ENCODE measurements around the gene GSTT4. TPM values are rescaled to one million over a fixed set of nuclear protein-coding genes. Genes with fewer than 3 reads are reported as not detected.
A peak's percentile ranks its signal among the peaks of the same experiment; 100 is the strongest.
"Not testable (repeated sequence)": the region's sequence is repeated elsewhere in the genome, so short reads cannot be mapped to it uniquely, and the experiment has no call there.

The GSTT4 gene
- total RNA-seq, 1 experiment from 2014 or later, result not detected

- H3F3A ChIP-seq (ENCODE audit: insufficient read depth, low read depth); H3K27ac ChIP-seq; CTCF ChIA-PET; DNase-seq; H3K4me2 ChIP-seq; BruUV-seq (replicated peaks); H4K20me1 ChIP-seq (ENCODE audit: insufficient read depth); H3K4me1 ChIP-seq (replicated peaks; ENCODE audit: insufficient read depth); H3K27me3 ChIP-seq (ENCODE audit: insufficient read depth, low read depth); POLR2A ChIA-PET (ENCODE audit: unreplicated experiment); H2AFZ ChIP-seq; intact Hi-C loops (cut with micrococcal nuclease; ENCODE audit: unreplicated experiment); H3K36me3 ChIP-seq (ENCODE audit: low read depth); H3K9me3 ChIP-seq (ENCODE audit: insufficient read depth, low read depth); H3K79me2 ChIP-seq (ENCODE audit: low read depth); H3K4me3 ChIP-seq; H3K9me2 ChIP-seq (ENCODE audit: insufficient read depth): not testable (repeated sequence)
Observed at GRCh38 chr22:23993080-23993479, 12.2 kb downstream of the GSTT4 start.

- H3K4me2 ChIP-seq; BruUV-seq (replicated peaks); H3K79me2 ChIP-seq (ENCODE audit: low read depth); POLR2A ChIA-PET (ENCODE audit: unreplicated experiment); H3K4me1 ChIP-seq (replicated peaks; ENCODE audit: insufficient read depth); intact Hi-C loops (cut with micrococcal nuclease; ENCODE audit: unreplicated experiment); H3K4me3 ChIP-seq; H3K36me3 ChIP-seq (ENCODE audit: low read depth); H3F3A ChIP-seq (ENCODE audit: insufficient read depth, low read depth); DNase-seq; H2AFZ ChIP-seq; H3K9me3 ChIP-seq (ENCODE audit: insufficient read depth, low read depth); CTCF ChIA-PET; H3K27me3 ChIP-seq (ENCODE audit: insufficient read depth, low read depth); H4K20me1 ChIP-seq (ENCODE audit: insufficient read depth); H3K9me2 ChIP-seq (ENCODE audit: insufficient read depth); H3K27ac ChIP-seq: not testable (repeated sequence)
Observed at GRCh38 chr22:23989583-23990244, 15.5 kb downstream of the GSTT4 start.

GRCh38 chr22:23986538-23987178 lies 18.6 kb downstream of the GSTT4 start:
- H3K4me2 ChIP-seq; H3K27ac ChIP-seq; H3K9me3 ChIP-seq (ENCODE audit: insufficient read depth, low read depth); H3K9me2 ChIP-seq (ENCODE audit: insufficient read depth); POLR2A ChIA-PET (ENCODE audit: unreplicated experiment); H3K4me3 ChIP-seq; BruUV-seq (replicated peaks); H4K20me1 ChIP-seq (ENCODE audit: insufficient read depth); H3K4me1 ChIP-seq (replicated peaks; ENCODE audit: insufficient read depth); CTCF ChIA-PET; H3K27me3 ChIP-seq (ENCODE audit: insufficient read depth, low read depth); H3F3A ChIP-seq (ENCODE audit: insufficient read depth, low read depth); H3K36me3 ChIP-seq (ENCODE audit: low read depth); DNase-seq; H2AFZ ChIP-seq; H3K79me2 ChIP-seq (ENCODE audit: low read depth); intact Hi-C loops (cut with micrococcal nuclease; ENCODE audit: unreplicated experiment): not testable (repeated sequence)

GRCh38 chr22:23986089-23986488 lies 19.2 kb downstream of the GSTT4 start:
- BruUV-seq (replicated peaks); H3K79me2 ChIP-seq (ENCODE audit: low read depth); H3K27me3 ChIP-seq (ENCODE audit: insufficient read depth, low read depth); H3K36me3 ChIP-seq (ENCODE audit: low read depth); H3K27ac ChIP-seq; H3K9me3 ChIP-seq (ENCODE audit: insufficient read depth, low read depth); POLR2A ChIA-PET (ENCODE audit: unreplicated experiment); H2AFZ ChIP-seq; intact Hi-C loops (cut with micrococcal nuclease; ENCODE audit: unreplicated experiment); H3K4me3 ChIP-seq; H3K9me2 ChIP-seq (ENCODE audit: insufficient read depth); H3F3A ChIP-seq (ENCODE audit: insufficient read depth, low read depth); DNase-seq; H3K4me2 ChIP-seq; H4K20me1 ChIP-seq (ENCODE audit: insufficient read depth); H3K4me1 ChIP-seq (replicated peaks; ENCODE audit: insufficient read depth); CTCF ChIA-PET: not testable (repeated sequence)

DNA sequence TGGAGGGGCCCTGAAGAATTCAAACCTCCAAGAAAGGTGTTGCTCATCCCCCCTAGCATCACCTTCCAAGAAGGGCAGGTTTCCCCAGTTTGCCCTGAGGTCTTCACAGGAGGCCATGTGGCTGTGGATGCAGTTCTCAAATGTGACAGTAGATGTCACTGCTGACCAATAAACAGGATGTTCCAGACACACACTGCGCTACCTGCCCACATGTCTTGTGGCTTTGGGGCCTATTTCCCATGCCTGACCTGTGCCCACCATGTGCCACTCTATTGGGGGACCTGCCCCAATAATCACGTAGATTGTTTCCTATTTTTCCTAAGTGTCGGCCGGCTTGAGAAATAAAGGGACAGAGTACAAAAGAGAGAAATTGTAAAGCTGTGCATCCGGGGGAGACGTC lies 20.8 kb downstream of the GSTT4 start:
- Histone ChIP-seq H3K9me2 (ENCODE audit: insufficient read depth) (no peaks in the 10 kb centered on the region), H3K79me2 (ENCODE audit: low read depth) (no peaks in the 10 kb centered on the region), H3K4me1 (replicated peaks; ENCODE audit: insufficient read depth) (no peaks in the 10 kb centered on the region), H3K27ac (no peak overlapping the region), H2AFZ (no peak overlapping the region), H4K20me1 (ENCODE audit: insufficient read depth) (no peaks in the 10 kb centered on the region), H3F3A (ENCODE audit: insufficient read depth, low read depth) (no peaks in the 10 kb centered on the region), H3K27me3 (ENCODE audit: insufficient read depth, low read depth) (no peaks in the 10 kb centered on the region), H3K4me3 (no peak overlapping the region), H3K9me3 (ENCODE audit: insufficient read depth, low read depth) (no peaks in the 10 kb centered on the region), H3K36me3 (ENCODE audit: low read depth) (no peaks in the 10 kb centered on the region), H3K4me2 (no peak overlapping the region)
- peak; percentile 54 to 57 for DNase-seq
- ChIA-PET POLR2A (ENCODE audit: unreplicated experiment) (no interaction called here), CTCF (interaction anchor here (0.7 kb wide), 1 partner anchor 539 kb away, joined by 3 read pairs; no protein-coding TSS in a partner anchor)
- intact Hi-C loops (cut with micrococcal nuclease; ENCODE audit: unreplicated experiment), result no loop called here
- BruUV-seq (replicated peaks), result no TSS peak
- TF ChIP-seq EZH2 (IDR thresholded peaks at IDR 0.05; ENCODE audit: low read depth), result no peak
- TF ChIP-seq, protein P1, sequence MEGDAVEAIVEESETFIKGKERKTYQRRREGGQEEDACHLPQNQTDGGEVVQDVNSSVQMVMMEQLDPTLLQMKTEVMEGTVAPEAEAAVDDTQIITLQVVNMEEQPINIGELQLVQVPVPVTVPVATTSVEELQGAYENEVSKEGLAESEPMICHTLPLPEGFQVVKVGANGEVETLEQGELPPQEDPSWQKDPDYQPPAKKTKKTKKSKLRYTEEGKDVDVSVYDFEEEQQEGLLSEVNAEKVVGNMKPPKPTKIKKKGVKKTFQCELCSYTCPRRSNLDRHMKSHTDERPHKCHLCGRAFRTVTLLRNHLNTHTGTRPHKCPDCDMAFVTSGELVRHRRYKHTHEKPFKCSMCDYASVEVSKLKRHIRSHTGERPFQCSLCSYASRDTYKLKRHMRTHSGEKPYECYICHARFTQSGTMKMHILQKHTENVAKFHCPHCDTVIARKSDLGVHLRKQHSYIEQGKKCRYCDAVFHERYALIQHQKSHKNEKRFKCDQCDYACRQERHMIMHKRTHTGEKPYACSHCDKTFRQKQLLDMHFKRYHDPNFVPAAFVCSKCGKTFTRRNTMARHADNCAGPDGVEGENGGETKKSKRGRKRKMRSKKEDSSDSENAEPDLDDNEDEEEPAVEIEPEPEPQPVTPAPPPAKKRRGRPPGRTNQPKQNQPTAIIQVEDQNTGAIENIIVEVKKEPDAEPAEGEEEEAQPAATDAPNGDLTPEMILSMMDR (conservative IDR thresholded peaks at IDR 0.05), result peak; percentile 90

- H3K27ac ChIP-seq; H3K79me2 ChIP-seq (ENCODE audit: low read depth); H2AFZ ChIP-seq; POLR2A ChIA-PET (ENCODE audit: unreplicated experiment); H3K36me3 ChIP-seq (ENCODE audit: low read depth); H3K4me2 ChIP-seq; BruUV-seq (replicated peaks); DNase-seq; H3K27me3 ChIP-seq (ENCODE audit: insufficient read depth, low read depth); CTCF ChIA-PET; H3K9me2 ChIP-seq (ENCODE audit: insufficient read depth); H3K4me1 ChIP-seq (replicated peaks; ENCODE audit: insufficient read depth); H3F3A ChIP-seq (ENCODE audit: insufficient read depth, low read depth); H3K9me3 ChIP-seq (ENCODE audit: insufficient read depth, low read depth); intact Hi-C loops (cut with micrococcal nuclease; ENCODE audit: unreplicated experiment); H3K4me3 ChIP-seq; H4K20me1 ChIP-seq (ENCODE audit: insufficient read depth): not testable (repeated sequence)
Observed at GRCh38 chr22:23980567-23980966, 24.7 kb downstream of the GSTT4 start.

Measured in PC-9 (cell line).